ENCODE measurements around the gene NGEF.
"Not testable (repeated sequence)": the region's sequence is repeated elsewhere in the genome, so short reads cannot be mapped to it uniquely, and the experiment has no call there.

Gene NGEF

DNA sequence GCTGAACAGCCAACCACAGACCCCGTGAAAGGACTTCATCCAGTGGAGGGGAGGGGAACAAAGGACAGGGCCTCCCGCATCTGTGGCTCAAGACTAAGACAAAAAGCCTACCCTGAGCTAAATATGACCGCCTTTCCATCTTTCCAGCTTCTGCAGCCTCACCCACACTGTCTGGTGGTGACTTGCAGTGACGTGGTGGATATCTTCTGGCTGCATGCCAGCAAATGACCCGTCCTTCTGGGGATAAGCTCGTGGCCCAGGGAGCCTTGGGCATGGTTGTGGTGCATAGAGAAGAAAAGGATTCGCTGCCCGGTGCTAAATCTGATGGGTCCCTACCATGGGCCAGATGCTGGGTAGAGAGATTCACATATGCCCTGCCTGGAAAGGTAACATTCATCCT is 8.7 kb upstream of the NGEF start:
- no peak for DNase-seq (ENCODE audit: low spot score)

DNA sequence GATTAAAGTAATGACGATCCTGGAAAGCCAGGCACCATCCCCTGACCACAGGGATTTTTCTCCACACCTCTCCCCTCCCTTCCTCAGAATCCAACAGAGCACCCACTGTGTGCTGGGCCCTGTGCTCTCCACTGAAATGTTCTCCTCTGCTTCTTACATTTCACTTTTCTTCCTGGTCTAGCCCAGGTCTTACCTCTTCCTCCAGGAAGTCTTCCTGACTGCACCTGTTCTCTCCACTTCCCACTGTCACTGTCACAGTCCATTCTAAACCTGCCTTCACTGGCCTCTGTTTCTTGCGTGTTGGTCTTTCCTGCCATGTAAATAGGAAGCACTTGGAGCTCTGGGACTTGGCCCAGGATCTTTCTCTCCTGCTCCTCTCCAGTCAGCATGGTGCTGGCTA is 7.4 kb upstream of the NGEF start:
- DNase-seq (ENCODE audit: low spot score): no peak

DNA sequence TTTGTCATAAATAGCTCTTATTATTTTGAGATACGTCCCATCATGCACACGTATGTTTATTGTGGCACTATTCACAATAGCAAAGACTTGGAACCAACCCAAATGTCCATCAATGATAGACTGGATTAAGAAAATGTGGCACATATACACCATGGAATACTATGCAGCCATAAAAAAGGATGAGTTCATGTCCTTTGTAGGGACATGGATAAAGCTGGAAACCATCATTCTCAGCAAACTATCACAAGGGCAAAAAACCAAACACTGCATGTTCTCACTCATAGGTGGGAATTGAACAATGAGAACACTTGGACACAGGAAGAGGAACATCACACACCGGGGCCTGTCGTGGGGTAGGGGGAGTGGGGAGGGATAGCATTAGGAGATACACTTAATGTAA is 6.6 kb upstream of the NGEF start:
- not testable (repeated sequence) for DNase-seq (ENCODE audit: low spot score)

DNA sequence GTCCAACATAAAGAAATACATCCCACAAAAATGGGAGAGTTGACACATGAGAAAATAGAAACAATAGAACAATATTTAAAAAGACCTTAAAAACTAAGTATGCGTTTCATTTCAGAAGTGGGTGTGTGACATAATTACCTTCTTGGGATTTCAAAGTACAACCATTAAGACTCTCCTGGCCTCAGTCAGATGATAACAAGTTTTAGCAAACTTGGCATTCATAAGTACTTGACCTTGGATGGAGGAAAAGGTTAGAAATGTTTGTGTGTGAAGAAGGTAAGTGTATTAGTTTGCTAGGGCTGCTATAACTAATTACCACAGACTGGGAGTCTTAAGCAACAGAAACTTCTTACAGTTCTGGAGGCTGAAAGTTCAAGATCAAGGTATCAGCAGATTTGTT is 4.9 kb upstream of the NGEF start:
- no peak for DNase-seq (ENCODE audit: low spot score)

DNA sequence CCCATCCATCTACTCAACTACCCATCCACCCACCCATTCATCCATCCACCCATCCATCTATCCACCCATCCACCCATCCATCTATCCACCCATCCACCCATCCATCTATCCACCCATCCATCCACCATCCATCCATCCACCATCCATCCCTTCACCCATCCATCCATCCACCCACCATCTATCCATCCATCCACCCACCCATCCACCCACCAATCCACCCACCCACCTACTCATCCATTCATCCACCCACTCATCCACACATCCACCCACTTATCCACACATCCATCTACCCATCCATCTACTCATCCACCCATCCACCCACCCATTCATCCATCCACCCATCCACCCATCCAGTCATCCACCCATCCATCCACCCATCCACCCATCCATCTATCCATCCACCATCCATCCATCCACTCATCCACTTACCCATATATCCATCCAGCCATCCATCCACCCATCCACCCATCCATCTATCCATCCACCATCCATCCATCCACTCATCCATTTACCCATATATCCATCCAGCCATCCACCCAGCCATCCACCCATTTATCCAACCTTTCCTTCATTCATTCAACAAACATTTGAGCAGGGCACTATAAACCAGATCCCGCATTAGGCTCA is 2.1 kb upstream of the NGEF start:
- DNase-seq (ENCODE audit: low spot score): no peak

DNA sequence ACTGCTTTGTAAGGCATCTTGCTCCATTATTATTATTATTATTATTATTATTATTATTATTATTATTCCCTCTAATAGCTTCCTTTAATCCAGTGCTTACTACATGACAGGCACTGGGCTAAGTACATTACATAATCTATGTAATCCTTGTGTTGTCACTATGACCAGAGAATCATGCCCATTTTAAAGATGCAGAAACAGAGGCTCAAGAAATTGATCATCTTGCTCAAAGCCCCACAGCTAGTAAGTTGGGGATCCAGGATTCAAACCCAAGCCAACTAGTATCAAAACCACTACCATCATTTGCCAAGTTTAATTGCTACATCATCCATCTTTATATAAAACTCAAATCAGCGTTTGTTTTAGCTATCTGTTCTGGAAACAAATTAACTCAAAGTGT is 594 bp upstream of the NGEF start:
- DNase-seq (ENCODE audit: low spot score): no peak

DNA sequence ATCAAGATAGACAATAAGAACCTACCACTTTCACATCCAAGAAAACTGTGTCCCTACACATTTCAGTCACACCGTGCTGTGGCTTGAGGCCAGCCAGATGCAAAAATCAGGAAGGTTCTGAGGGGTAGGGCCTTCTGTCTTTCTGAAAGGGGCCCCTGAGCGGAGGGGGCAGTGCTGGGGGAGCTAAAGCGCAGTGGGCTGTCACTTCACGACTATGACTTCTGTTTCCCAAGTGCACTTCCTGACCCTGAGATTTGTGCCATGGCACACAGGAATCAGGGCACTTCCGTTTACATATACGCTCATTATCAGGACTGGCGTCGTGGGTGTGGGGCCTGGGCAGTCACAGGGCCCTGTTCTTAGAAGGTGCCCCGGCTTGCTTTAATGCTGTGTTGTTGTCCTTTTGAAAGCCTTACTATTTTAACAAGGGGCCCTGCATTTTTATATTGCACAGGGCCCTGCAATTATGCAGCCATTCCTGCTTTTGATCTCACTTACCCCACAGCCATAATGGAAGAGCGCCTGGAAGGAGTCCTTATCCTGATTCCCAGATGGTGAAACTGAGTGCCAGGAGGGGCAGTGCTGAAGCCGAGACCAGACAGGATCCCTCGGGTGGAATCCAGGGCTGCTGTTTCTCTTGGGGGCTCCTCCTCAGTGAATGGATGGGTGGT is 620 bp downstream of the NGEF start:
- no peak for DNase-seq (ENCODE audit: low spot score)

DNA sequence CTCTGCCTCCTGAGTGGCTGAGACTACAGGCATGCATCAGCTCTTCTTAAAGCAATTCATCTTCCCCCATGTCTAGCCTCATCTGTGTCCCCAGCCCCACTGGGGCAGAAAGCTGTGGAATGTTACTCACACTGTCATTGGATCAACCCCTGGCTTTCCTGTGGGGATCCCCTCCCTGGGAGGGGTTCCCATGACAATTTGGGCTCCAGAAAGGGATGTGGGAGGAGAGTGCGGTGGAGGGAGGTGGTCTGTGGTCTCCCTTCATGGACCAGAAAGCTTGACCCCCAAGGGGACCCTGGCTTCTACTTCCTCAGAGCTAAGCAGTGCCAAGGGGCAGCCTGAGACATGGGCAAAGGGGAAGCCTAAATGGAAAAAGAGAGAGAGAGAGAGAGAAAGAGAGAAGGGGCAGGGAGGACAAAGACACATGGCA is 1.3 kb downstream of the NGEF start:
- DNase-seq (ENCODE audit: low spot score): no peak

DNA sequence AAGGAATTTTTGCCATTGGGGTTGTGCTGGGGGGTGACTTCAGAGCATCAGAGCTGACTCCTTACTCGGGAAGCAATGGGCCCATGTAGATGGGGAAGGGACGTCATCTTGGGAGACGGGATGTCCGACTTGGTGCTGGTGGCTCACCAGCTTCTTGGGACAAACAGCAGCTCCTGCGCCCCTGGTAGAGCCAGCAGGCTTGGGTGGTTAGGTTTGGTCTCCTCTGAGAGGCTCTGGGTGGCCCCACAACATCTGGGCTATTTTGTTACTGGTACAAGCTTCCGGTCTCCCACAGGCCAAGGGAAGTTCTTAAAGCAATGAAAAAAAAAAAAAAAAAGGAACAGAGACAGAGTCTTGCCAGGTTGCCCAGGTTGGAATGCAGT is 1.8 kb downstream of the NGEF start:
- no peak for DNase-seq (ENCODE audit: low spot score)

DNA sequence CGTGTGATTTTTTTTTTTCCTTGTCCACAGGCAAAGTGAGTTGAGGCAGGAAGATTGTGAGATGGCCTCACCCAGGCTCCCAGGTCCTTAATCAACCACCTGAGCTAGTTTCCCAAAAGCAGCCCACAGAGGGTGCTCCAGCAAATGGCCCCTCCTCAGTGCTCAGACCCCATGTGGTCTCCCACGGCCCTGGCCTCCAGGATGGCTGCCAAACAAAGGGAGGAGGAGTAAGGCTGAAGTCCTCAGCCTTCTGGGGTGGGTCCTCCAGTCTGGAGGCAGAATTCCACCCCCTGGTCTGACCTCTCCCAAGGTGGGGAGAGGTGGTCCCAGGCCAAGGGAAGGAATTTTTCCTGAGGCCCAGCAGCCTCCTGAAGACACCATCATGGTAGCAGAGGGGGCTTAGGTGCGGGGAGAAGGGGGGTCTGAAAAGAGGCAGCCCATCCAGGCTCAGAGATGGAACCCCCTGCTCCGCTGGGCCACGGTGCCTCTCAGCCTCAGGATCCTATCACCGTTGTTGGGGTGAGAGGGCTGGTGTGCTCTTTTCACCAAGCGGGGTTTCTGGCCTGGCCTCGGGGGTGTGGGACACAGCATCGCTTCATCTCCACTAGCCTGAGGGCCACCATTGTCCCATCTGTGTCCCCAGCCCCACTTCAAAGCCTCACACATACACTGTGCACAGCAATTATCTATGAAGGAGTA is 2.3 kb downstream of the NGEF start:
- DNase-seq (ENCODE audit: low spot score): no peak

DNA sequence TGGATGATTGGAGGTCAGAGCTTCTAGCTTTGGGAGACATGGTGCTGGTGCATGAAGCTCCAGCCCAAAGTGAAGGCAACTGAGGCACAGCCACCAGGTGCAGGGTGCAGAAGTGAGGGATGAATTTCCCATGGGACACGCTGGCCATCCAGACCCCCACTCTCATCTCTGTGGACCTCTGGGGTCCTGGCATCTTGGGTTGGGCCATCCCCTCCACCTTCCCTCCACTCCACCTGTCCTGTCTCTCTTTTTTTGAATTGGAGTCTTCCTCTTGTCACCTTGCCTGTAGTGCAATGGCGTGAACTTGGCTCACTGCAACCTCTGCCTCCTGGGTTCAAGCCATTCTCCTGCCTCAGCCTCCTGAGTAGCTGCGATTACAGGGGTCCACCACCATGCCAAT is 3.4 kb downstream of the NGEF start:
- no peak for DNase-seq (ENCODE audit: low spot score)

DNA sequence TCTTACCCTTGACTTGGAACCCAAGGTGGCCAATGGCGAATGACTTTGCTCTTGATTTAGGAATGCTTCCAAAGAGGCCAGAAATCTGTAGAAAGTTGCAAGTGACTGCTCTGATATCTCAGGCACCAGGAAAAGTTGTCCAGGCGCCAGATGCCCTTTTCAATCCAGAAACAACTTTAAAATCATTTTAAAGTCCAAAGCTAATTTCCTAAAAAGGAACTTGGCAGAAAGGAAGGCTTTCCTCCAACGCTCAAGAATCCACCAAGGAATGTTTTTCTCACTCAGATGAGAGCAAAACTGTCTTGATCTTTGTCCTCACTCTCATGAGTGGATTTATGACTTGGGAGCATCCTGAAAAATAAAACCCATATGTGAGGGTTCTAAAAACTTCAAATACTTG is 5.3 kb downstream of the NGEF start:
- no peak for DNase-seq (ENCODE audit: low spot score)

DNA sequence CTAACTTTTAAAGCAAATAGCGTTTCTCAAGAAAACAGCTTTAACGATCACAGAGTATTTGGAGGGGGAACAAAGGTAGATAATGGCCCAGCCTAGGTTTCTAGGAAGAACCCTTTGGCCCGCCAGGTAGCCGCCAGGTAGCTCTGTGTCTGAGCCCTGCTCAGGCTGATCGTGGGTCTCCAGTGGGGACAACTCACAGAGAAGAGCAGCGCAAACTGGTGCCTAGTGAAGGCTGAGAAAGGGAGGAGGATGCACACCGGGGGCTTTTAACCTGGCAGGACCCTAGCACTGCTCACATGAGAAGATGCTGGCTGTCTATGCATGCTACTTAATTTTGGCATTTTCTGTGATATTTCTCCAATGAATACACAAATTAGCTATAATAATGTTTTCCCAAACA is 5.8 kb downstream of the NGEF start:
- no peak for DNase-seq (ENCODE audit: low spot score)

DNA sequence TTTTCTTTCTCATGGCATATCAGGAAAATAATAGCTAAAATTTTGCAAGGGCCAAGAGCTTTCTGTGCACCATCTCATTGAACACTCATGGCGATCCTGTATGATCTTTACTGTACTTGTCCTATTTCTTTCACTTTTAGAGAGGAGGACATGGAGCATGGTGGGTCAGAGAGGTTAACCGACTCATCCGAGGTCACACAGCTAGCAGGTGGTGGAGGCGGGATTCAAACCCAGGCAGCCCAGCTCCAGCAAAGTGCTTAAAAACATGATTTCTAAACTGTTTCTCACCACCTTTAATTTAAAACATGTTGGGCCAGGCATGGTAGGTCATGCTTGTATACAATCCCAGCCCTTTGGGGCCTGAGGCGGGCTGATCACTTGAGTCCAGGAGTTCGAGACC is 6.4 kb downstream of the NGEF start:
- no peak for DNase-seq (ENCODE audit: low spot score)

DNA sequence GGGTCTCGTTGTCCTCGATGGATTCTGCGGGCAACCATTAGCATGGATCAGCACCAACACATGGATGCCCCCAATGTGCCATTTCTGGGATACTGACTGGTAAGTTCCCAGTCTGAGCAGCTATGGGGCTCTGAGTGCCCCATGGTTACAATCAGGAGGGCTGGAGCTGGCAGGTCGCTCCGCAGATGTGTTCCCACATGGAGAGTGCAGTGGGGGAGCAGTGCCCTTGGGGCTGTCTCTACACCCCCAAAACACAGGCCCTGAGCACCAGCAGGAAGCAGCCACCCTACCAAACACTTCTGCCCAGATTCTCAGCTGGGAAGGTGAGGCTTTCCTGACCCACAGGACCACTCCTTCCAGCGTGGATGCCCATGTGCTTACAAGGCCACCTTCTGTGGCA is 8.0 kb downstream of the NGEF start:
- no peak for DNase-seq (ENCODE audit: low spot score)

DNA sequence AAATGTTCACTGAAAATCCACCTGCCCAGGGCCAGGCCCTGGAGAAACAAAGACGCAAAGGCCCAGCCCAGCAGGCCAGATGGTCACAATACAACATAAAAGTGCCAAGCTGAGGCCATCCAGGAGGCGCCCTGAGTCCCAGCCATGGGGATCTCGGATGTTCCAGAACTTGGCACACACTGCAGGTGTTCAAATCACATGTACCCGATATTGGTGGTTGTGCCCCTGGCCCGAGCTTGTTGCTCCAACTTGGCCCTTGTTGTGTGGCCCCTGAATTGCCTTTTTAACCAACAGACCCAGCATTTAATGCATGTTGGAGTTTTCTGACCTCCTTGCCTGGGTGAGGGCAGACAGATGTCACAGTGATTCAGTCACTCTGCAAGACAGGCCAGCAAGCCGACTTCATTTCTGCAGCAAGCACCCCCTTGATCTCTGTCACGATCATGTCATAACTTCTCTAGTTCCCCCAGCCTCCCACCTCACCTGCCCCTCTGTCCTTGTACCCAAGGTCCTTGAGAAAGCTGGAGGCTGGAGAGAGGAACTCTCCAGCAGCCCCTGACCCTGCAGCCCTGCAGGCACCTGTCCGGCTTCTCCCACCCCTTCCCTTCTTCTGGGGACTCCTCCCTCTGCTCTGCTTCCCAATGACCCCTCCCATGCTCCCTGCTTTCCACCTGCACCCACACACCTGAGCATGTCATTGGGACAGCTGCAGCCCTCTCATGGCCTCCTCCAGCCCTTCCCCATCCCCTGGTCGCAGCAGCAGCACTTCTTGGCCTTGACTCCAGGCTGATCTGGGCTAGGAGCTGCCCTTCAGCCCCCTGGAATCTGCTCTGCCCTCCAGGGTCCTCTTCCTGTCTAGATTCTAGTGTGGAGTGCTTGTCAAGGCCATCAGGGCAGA is 9.1 kb downstream of the NGEF start:
- DNase-seq (ENCODE audit: low spot score): no peak

DNA sequence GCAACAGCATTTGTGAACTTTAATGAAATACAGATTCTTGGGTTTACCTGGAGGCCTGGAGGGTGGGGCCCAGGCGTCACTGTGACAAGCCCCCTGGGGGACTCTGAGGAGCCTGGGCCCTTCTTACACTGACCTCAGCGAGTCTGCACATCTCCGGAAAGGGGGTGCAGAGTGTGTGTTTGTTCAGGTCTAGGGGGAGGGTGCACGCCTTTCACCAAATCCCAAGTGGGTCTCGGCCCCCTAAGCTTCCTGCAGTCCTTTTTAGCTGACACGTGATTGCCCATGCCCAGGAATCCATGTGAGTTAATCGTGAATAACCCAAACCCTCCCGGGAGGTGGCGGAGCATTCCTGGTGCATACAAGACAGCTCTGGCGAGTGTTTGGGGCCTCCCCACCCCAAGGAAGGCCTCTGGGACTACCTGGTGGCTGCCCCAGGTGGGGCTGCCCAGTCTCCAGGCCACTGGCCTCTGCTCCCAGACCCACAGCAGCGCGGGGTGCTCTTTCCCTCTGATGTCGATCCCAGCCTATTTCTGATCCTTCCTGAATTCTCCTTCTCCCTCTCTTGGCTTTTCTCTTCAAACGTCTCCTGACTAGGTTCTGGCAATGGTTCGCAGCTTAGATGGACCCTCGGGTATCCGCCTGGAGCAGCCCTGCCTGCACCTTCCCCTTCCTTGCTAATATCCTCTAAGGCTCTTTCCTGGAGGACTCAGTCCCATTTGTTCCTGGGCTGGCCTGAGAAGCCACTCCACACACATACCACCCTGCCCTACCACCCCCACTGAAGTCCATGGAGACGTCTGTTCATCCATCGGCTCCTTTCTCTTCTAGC is 10.0 kb downstream of the NGEF start:
- no peak for DNase-seq (ENCODE audit: low spot score)

DNA sequence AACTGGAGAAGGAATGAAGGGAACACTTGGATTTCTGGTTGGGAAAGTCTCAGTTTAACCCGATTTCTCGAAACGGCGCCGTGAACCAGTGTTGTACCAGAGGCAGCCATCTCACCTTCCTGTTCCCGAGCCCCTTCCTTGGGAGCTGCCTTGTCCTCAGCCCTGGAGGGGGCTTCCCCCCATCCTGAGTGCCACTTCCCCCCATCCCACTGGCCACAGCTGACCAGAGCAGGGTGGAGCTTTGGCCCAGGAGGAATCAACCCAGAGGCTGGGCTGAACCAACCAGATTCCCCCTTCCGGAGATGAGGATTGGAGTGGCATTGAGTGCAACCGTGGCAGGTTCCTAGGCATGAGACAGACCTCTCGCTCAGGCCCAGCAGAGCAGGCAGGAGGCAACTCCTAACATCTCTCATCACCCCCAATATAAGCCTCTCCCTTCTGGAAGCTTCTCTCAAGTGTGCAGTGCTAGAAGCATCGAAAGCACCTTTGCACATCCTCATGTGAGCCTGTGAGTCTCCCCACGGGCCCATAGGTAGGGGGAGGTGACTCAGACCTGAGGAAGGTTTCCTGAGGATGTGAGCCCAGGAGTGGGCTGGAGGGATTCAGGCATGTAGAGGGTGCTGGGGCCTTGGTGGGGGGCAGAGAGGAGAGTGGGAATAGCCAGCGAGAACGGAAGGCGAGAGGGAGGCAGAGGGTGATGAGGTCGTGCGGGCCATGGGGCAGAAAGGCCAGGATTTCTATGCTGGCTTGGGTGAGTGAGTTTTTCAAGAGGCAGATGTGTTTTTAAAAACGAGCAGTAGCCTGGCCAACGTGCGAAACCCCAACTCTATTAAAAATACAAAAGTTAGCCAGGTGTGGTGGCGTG is 11.9 kb downstream of the NGEF start:
- no peak for DNase-seq (ENCODE audit: low spot score)

DNA sequence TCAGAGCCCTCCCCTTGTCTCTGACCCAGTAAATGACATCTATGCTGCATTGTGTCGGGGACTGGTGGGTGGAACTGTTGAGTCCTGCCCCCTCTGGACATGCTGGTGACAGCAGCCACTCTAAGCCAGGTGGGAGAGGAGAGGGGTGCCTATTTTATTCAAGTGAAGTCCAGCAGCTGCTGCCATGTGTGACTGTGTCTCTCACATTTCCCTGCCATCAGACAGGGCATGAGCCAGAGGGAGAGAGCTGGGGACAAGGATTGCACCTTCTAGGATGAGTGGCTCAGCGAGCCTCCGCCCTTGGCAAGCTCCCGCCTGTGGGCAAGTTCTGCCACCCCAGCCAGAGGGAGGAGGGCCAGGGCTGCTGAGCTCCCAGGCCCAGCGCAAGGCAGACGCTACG is 13.7 kb downstream of the NGEF start:
- no peak for DNase-seq (ENCODE audit: low spot score)

DNA sequence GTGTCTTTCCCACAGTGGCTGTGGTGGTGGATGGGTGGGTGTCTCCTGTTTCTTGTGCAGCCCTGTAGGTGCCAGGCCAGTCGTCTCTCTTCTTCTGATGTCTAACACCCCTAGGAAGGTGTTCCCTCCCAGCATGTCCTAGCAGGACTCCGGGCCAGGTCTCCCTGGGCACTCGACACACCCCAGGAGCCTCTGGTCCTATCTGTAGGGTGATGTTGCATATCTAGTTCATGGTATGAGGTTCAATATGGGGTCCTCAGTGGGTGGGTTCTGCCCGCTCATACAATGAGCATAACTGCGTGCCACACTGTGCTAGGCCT is 14.4 kb downstream of the NGEF start:
- DNase-seq (ENCODE audit: low spot score): no peak

Measured in AG08395 (cell line).